HFFc6 (cell line): Measurements from ENCODE around the gene FBRSL1. TPM values are rescaled to one million over a fixed set of nuclear protein-coding genes. Genes with fewer than 3 reads are reported as not detected.
"Not testable (repeated sequence)": the region's sequence is repeated elsewhere in the genome, so short reads cannot be mapped to it uniquely, and the experiment has no call there.

ENCODE experiments used
- DNase-seq: peaks from one replicate; pipeline ENCODE4 v3.0.0-alpha.2; 2018
- H3K27ac Mint-ChIP-seq: 2 replicates; pipeline ENCODE4 v1.8.0; 2020; ENCODE audit warnings: mild to moderate bottlenecking, mixed read lengths
- H3K27me3 Mint-ChIP-seq: 2 replicates; pipeline ENCODE4 v1.8.0; 2021; ENCODE audit warnings: mild to moderate bottlenecking, moderate library complexity, mixed read lengths; ENCODE audit not compliant: insufficient read depth
- H3K36me3 Mint-ChIP-seq: 2 replicates; pipeline ENCODE4 v1.8.0; 2021; ENCODE audit warnings: low read depth, mixed read lengths
- H3K4me1 Mint-ChIP-seq: 2 replicates; pipeline ENCODE4 v1.8.0; 2020; ENCODE audit warnings: low read depth, mixed read lengths
- H3K4me3 Mint-ChIP-seq: 2 replicates; pipeline ENCODE4 v1.8.0; 2020; ENCODE audit warnings: mild to moderate bottlenecking, moderate library complexity, mixed read lengths
- H3K9me3 Mint-ChIP-seq: 2 replicates; pipeline ENCODE4 v1.8.0; 2020; ENCODE audit warnings: mild to moderate bottlenecking, mixed read lengths
- long read RNA-seq: library from polyadenylated mRNA; unstranded; transcript quantifications from one replicate; pipeline ENCODE4 v2.0.0, GENCODE V29; 2019
- total RNA-seq, 6 experiments: library from RNA; stranded (reverse); fragmentation: NEBNext Ultra II Directional; extraction: Animal tissue kit (Norgen Biotek cat#: 25700); gene quantifications; 2 replicates in 1 of 6; 3 replicates in 5 of 6; pipeline ENCODE4 v1.2.3, GENCODE V29; 2021
- TF ChIP-seq, protein P1 (sequence below): fragments of 200-600 bp; sonication (generic); IDR thresholded peaks from 2 replicates; pipeline ENCODE4 v1.5.0; 2021; ENCODE audit warnings: antibody characterized with exemption, mild to moderate bottlenecking

FBRSL1 gene
- 10 to 100 TPM; 25.1 to 34.0 (median 30.1) TPM for total RNA-seq
- long read RNA-seq, partial matches to known transcripts: 0 of 1 reads
- long read RNA-seq, other reads (novel, unspliced or antisense): 1 of 1 reads

DNA sequence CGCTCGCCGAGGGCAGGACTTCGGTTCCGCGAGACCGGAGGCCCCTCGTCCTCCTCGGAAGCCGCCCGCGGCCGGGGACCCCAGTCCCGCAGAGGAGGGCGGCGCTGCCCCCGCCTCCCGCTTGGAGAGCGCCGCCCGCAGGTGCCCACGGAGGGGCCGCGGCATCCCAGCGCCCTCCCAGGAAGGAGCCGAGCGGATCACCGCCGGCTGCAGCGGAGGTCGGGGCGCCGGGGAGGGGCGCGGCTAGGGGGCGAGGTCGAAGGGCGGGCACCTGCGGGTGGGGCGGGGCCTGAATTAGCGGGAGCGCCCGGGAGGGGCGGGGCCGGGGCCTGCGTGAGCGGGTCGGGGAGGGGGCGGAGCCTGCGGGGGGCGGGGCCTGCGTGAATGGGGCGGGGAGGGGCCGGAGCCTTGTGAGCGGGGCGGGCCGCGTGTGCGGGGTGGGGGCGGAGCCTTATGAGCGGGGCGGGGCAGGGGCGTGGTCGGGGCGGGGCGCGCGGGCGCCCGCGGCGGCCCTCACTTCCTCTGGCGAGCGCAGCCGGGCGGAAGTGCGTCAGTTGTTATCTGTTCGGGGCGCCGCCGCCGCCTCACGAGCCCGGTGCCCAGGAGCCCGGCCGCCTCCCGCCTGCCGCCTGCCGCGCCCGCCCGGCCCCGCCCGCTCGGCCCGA lies at the start of gene FBRSL1:
Gene FBRSL1, plus strand, starts transcription at position 550 of the 665 bp plus-strand sequence.
- peak; percentile 72 for DNase-seq
- H3K36me3 Mint-ChIP-seq: no peaks in the 10 kb centered on the region
- H3K27me3 Mint-ChIP-seq: peaks cover 8% of the 10 kb centered on the region
- H3K9me3 Mint-ChIP-seq: no peaks in the 10 kb centered on the region
- TF ChIP-seq, protein P1, sequence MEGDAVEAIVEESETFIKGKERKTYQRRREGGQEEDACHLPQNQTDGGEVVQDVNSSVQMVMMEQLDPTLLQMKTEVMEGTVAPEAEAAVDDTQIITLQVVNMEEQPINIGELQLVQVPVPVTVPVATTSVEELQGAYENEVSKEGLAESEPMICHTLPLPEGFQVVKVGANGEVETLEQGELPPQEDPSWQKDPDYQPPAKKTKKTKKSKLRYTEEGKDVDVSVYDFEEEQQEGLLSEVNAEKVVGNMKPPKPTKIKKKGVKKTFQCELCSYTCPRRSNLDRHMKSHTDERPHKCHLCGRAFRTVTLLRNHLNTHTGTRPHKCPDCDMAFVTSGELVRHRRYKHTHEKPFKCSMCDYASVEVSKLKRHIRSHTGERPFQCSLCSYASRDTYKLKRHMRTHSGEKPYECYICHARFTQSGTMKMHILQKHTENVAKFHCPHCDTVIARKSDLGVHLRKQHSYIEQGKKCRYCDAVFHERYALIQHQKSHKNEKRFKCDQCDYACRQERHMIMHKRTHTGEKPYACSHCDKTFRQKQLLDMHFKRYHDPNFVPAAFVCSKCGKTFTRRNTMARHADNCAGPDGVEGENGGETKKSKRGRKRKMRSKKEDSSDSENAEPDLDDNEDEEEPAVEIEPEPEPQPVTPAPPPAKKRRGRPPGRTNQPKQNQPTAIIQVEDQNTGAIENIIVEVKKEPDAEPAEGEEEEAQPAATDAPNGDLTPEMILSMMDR: peak; percentile 30; the same call in 1 of the 2 replicates
- peak within 1 kb of the TSS; percentile 88 for H3K4me3 Mint-ChIP-seq
- peak within 1 kb of the TSS; percentile 62 for H3K27ac Mint-ChIP-seq
- peaks cover 18% of the 10 kb centered on the region for H3K4me1 Mint-ChIP-seq

DNA sequence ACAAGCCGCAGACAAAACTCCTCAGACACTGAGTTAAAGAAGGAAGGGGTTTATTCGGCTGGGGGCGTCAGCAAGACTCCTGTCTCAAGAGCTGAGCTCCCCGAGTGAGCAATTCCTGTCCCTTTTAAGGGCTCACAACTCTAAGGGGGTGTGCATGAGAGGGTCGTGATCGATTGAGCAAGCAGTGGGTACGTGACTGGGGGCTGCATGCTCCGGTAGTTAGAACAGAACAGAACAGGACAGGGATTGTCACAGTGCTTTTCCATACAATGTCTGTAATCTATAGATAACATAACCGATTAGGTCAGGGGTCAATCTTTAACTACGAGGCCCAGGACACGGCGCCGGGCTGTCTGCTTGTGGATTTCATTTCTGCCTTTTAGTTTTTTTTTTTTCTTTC lies 49.5 kb upstream of the FBRSL1 start:
- DNase-seq, H3K4me1 Mint-ChIP-seq, H3K27ac Mint-ChIP-seq, H3K36me3 Mint-ChIP-seq, H3K4me3 Mint-ChIP-seq, H3K9me3 Mint-ChIP-seq: not testable (repeated sequence)
- peaks cover 53% of the 10 kb centered on the region for H3K27me3 Mint-ChIP-seq

DNA sequence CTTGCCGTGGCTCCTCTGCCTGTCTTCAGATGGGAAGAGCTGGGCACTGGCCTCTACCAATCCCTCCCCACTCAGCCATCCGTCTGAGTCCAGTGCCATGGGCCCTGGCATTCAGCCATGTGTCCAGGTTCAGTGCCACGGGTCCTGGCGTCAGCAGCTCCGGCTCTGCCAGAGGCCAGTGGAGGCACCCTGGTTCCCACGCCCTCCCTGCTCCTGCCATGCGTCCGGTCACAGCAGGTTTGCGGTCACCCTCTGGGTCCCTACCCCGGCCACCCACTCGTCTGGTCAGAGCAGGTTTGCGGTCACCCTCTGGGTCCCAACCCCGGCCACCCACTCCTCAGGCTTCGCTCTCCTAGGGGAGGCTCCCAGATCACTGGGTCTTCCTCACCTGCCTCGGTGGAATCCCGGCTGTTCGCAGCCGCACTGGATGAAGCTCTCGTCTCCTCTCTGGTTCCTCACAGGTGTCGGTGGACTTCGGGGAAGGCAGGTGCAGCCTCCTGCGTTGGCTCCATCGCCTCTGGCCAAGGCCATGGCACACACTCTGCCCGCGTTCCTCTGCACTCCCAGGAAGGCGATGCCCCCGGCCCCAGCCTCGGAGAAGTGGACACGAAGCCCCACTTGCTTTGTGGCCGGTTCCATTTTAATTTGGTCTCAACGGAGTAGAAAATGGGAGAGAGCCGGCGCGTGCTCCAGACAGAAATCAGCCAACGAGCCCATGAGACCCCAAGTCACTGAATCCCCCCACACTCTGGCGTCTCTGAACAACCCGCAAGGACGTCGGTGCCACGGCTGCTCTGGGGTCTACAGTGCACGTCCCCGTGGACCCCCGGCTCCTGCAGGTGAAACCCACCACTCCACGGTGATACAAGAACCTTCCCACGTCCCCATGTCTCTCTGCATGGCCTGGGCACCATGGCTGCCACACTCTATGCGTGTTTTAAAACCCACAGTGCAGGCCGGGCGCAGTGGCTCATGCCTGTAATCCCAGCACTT lies 47.8 kb upstream of the FBRSL1 start:
- no peaks in the 10 kb centered on the region for H3K36me3 Mint-ChIP-seq

DNA sequence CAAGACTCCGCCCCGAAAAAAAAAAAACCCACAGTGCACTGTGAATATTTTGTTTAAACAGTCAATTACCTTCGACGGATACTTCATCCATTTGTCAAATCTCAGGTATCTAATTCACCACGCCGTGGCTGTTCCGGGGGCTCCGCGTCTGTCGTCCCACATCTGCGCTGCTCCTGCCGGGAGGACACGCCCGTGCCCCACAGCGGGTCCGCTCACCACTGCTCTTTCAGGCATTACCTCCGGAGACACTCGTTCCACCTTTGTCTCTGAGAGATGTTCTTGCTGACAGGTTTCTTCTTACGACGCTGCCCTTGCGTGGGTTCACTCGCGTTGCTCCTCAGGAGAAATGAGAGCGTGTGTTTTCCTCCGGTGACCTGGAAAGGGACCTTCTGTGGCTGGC lies 46.9 kb upstream of the FBRSL1 start:
- Mint-ChIP-seq H3K27me3 (peaks cover 44% of the 10 kb centered on the region), H3K27ac (no peak overlapping the region), H3K4me1 (no peaks in the 10 kb centered on the region), H3K4me3 (no peak overlapping the region), H3K36me3 (no peaks in the 10 kb centered on the region), H3K9me3 (no peaks in the 10 kb centered on the region)
- no peak for DNase-seq
- TF ChIP-seq, protein P1: no peak

More for the DNA sequence above, 47.8 kb upstream of the FBRSL1 start:
- DNase-seq: no peak
- Mint-ChIP-seq H3K9me3 (no peaks in the 10 kb centered on the region), H3K4me3 (no peak overlapping the region), H3K27ac (no peak overlapping the region), H3K4me1 (no peaks in the 10 kb centered on the region), H3K27me3 (peaks cover 45% of the 10 kb centered on the region)
- TF ChIP-seq, protein P1: no peak

- TF ChIP-seq, protein P1: no peak
- Mint-ChIP-seq H3K27me3 (peaks cover 49% of the 10 kb centered on the region), H3K36me3 (no peaks in the 10 kb centered on the region)
Observed at GRCh38 chr12:132444283-132444682, 45.7 kb upstream of the FBRSL1 start.

More at GRCh38 chr12:132444283-132444682, 45.7 kb upstream of the FBRSL1 start:
- no peak overlapping the region for H3K27ac Mint-ChIP-seq
- no peaks in the 10 kb centered on the region for H3K4me1 Mint-ChIP-seq
- DNase-seq: no peak
- no peak overlapping the region for H3K4me3 Mint-ChIP-seq
- H3K9me3 Mint-ChIP-seq: no peaks in the 10 kb centered on the region
